Stimulated activated CD4-positive, alpha-beta T cell treated with anti-CD3 and anti-CD28 coated beads, Interleukin-15, amount 100 ng/mL, for 1 hour (primary cell): Measurements from ENCODE around the gene TTBK1.

ENCODE experiments used
- DNase-seq, 2 donors: peaks; one replicate each; pipeline ENCODE4 v3.0.0-alpha.2; 2020; ENCODE audit warnings: low read depth in 1 of 2, low spot score in 1 of 2

The TTBK1 gene

DNA sequence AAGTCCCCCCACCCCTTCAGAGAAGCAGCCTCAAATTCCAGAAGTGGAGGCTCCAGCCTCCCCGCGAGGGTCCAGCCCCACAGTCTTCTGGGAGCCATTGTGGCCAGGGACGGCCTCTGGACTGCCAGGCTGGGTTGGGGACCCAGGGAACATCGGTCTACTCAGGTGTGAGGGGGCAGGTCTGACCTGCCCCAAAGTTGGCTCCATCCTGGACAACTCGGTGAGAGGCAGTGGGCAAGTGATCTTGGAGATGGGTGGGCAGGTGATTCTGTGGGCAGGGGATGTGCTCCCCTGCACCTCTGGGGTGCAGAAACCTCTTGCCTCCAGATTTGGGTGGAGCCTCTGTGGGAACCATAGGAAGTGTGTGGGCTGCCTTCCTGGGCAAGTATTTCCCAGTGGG, 42.6 kb downstream of the TTBK1 start:
- no peak for DNase-seq

DNA sequence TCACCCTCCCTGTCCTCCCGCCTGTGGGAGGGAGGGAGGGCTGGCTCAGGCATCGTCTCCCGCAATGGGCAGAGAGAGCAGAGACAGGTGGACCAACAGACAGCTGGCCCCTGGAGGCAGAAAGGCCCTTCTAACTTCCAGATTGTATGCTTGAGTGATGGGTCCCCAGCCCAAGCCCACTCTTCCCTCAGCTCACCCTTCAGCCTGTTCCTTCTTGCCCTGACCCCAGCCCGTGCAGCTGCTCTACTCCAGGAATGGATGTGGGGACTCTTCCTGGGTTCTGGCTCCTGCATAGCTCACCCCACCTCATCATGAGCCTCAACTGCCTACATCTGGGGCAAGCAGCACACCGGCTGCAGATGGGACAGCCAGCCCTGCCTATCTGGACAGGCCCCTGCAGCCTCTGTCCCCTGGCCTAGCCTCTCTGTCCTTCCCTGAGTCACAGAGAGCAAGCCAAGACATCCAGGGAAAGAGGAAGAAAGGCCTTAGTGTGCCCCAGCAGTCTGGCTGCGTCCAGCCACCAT, 43.2 kb downstream of the TTBK1 start:
- no peak for DNase-seq

DNA sequence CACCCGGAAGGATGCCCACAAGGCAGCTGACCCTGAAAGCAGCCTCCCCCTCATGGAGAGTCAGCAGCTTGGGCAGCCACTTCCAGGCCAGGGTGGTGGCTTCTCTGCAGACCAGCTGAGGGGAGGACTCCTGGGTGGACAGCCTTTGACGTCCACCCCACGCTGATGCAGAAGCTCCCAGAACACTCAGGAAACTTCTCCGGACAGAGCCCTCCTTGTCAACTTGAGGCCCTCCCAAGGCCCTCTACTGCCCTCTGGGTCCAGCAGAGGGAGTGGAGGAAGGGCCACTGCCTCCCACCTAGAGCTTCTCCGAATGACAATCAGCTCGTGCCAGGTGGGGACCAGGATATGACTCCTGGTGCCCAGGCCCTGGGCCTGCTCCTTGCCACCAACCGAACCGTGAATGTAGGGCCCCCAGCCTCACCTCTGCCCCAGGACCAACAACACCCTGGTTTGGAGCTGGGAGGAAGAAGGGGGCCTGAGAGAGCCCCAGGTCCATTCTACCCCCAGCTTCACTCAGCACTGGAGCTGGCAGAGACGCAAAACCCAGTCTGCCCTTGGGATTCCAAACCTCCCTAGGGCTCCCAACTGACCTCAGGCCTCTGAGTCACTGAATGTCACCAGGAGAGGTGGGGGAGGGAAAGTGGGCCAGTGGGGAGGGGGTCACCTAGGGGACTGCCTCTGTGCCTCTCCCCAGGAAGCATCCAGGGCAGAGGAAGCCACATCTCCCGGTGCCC, 43.9 kb downstream of the TTBK1 start:
- DNase-seq = no peak

DNA sequence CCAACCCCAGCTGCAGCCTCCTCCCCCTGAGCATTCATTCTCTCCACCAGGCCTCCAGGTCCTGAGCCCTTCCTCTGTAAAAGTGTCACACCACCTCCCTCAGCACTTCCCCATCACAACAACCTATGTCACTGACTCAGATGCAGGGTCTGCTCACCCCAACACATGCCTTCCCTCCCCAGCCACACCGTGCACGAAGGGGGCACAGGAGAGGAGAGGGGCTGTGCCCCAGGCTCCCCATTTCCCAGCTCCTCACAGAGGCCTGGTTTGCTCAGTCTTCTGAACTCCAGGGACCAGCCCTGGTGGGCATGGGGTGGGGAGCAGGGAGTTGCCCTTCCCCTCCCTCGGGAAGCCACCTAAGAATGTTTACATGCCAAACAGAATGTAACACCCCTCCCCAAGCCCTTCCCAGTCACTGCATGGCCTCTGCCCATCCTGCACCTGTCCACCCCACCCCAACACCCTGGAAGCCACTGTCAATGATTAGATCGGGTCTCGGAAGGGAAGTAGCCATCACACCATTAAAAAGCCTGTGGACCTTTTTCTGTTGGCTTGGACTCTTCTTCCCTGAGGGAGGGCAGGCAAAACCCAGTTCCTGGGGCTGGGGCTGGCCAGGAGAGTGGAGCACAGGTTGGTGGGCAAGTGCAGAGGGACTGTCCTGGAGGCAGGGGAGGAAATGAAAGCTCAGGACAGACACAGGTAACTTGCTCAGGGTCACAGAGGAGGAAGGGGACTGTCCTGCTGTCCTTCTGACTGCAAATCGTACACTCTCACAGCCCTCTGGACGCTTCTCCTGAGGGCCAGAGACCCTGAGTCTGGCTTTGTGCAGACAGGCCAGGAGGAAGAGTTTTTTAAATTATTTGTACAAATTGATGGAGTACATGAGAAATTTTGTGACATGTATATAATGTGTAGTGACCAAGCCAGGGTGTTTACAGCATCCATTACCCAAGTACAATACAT, 44.7 kb downstream of the TTBK1 start:
- no peak for DNase-seq

DNA sequence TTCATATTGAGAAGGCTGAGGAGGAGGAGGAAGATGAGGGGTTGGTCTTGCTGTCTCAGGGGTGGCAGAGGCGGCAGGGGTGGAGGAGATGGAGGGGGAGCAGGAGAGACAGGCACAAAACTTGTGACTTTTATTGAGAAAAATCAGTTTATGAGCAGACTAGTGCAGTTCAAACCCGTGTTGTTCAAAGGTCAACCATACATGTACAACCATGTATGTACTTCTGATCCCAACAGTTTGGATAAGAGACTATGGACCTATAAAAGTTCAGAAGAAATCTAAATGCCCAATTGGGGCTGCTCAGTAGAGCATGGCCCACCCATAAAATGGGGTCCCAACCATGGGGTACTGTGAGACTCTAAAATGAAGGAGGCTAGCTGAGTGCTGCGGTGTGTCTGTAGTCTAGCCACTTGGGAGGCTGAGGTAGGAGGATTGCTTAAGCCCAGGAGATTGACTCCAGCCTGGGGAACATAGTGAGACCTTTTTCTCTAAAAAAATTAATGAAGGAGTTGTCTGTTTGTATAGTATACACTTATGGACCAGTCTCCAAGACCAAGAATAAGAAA, 47.1 kb downstream of the TTBK1 start:
- no peak for DNase-seq

DNA sequence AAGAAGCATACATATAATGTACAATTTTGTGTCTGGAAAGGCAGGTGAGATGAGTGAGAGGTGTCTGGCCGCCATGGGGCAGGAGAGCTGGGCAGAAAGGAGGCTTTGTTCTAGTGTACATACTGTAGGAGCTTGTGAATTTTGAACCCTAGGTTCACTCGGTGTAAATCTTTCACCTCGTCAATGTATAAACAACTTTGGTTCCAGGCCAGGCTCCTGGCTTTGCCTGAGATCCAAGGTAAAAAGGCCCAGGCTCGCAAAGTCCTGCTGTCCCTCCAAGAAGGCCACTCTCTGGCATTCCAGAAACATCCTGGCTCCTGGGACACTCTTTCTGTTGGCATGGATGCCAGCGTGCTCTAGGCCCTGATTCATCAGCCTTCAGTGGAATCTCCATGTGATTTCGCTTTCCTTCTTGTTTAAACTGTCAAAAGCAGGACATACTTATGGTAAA, 47.6 kb downstream of the TTBK1 start:
- DNase-seq = no peak

DNA sequence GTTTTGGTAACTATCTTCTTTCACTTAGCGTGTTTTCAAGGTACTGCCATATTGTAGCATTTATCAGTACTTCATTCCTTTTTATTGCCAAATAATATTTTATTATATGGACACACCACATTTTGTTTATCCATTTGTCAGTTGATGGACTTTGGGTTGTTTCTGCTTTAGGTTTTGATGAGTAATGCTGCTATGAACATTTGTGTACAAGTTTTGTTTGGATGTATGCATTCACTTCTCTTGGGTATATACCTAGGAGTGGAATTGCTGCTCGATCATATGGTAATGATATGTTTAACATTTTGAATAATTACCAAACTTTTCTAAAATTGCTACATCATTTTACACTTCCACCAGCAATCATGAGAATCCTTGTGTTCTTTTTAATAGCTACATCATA, 48.4 kb downstream of the TTBK1 start:
- DNase-seq = no peak

DNA sequence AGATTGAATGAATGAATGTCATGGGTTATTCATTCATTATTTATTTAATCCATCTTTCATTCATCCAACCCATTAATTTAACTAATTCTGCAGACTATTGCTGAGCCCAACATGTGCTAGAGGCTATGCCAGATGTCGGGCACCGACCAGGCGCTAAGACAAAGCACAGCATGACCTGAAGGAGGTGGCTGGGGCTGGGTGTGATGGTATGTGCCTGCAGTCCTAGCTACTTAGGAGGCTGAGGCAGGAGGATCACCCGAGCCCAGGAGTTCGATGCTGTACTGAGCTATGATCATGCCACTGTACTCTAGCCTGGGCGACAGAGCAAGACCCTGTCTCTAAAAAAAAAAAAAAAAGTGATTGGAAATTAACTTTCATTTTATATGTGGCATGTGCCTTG, 49.1 kb downstream of the TTBK1 start:
- DNase-seq = no peak

DNA sequence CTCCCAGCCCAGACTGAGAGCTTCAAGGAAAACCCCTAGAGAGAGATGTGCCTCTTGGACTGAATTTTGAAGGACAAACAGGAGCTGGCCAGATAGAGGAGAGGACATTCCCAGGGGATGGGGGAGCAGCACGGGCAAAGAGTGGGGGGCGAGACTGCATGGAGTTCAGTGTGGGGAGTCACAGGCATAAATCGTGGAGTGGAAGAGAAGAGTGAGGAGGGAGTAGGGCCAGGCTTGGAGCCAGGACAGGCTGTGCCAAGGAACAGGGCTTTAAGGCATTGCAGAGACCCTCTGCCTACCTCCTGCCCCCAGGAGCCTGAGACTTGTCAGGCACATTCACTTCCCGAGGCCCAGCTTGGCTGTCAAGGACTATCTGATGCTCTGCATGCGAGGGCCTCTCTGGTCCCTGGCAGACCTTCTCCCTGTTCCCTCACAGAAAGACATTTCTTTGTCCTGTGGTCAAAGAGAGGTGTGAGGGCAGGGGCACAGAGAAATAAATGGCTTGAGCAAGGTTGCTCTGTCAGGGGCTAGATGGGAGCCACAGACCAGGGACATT, 49.6 kb downstream of the TTBK1 start:
- no peak for DNase-seq

DNA sequence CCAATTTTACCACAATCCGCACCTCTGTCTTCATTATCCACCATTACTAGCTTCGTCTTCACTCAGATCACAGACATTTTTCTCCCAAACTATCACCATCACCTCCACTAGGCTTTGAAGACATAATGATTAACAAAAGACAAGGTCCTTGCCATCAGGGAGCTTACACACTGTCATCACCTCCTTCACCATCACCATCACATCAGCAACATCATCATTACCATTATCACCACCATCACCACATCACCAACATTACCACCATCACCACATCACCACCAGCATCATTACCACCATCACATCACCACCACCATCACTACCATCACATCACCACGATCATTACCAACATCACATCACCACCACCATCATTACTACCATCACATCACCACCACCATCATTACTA, 50.4 kb downstream of the TTBK1 start:
- DNase-seq = no peak

DNA sequence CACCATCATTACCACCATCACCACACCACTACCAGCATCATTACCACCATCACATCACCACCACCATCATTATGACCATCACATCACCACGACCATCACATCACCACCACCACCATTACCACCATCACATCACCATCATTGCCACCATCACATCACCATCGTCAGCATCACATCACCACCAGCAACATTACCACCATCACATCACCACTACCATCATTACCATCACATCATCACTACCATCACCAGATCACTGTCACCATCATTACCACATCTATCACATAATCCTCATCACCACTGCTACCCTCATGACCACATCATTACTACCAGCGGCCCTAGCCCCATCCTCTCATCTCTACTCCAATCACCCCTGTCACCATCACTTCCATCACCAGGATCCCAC, 51.3 kb downstream of the TTBK1 start:
- DNase-seq = no peak

DNA sequence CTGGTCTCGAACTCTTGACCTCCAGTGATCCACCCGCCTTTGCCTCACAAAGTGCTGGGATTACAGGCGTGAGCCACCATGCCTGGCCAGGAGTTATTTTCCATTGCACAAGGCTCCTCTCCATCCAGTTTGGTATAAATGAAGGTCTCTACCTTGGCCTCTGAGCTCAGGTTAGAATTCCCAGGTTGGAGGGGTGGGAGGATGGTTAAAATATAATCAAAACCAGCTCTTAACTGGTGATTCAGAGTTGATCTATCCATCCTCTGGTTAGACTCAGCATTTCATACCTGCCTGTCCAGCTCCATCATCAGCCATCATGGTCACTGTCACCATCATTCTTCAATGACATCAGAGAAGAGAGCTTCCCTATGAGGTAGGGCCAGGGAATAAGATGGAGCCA, 52.2 kb downstream of the TTBK1 start:
- DNase-seq = no peak

DNA sequence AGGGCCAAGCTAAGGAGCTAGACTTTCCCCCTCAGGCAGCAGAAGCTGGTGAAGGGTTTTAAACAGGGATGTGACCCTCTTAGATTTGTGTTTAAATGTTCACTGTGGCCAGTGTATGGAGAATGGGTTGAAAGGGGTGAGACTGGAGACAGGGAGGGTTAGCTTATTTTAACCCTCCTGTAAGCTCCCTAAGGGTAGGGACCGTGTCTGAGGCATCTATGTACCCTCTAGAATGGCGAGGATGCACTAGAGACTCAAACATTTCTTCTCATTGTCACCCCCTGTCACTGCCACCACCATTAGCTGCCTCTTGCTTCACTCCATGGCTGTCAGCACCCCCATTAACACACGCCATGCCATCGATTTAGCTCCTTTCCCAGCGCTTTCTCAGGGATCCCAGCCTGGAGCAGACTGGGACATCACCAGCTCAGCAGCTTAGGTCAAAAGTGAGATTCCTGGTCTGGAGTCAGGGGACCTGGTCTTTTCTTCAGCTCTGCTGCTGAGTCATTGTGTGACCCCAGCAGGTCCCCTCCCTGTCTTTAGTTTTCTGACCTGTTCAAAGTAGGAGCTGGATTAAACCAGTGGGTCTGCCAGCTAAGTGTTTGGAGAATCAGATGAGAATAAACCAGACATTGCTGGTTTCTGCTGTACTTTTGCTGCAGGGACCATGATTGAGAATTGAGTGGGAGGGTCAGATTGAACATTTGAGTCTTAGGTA, 53.7 kb downstream of the TTBK1 start:
- no peak for DNase-seq

DNA sequence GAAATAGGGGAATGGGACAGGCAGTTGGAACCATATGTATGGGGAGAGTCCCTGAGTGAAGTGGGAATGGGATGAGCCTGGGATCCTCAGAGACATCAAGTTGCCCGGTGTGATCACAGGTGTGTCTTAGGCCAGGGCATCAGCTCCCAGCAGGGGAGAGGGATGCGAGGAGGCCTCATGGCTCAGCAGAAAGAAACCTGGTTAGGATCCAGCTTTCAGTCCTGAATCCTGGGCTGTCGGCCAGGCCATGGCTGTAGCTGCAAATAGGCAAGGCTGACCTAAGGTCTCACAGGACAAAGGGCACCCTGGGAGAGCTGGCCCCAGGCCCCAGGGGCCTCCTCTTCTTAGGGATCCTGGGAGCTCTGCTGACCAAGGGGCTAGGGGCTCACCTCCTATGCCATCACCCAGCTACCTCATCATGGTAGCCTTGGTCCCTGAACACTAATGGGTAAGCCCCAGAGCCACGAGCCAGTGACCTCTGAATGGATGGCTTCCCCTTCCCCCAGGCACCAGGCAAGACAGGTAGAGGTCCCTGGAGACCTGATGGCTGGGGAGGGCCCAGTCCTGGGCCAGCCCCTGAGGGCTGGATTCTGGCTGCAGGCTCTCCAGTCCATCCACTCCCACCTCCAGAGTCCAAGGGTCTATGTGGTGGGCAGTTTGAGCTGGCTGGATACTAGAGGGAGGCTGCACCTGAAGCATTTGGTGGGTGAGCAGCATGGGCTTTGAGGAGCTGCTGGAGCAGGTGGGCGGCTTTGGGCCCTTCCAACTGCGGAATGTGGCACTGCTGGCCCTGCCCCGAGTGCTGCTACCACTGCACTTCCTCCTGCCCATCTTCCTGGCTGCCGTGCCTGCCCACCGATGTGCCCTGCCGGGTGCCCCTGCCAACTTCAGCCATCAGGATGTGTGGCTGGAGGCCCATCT, 54.6 kb downstream of the TTBK1 start, which contains the start of gene SLC22A7:
TSS of gene SLC22A7 (plus strand) at position 617 of the 921 bp plus-strand sequence. CDS start at position 716, 99 bp downstream.
- DNase-seq = no peak

DNA sequence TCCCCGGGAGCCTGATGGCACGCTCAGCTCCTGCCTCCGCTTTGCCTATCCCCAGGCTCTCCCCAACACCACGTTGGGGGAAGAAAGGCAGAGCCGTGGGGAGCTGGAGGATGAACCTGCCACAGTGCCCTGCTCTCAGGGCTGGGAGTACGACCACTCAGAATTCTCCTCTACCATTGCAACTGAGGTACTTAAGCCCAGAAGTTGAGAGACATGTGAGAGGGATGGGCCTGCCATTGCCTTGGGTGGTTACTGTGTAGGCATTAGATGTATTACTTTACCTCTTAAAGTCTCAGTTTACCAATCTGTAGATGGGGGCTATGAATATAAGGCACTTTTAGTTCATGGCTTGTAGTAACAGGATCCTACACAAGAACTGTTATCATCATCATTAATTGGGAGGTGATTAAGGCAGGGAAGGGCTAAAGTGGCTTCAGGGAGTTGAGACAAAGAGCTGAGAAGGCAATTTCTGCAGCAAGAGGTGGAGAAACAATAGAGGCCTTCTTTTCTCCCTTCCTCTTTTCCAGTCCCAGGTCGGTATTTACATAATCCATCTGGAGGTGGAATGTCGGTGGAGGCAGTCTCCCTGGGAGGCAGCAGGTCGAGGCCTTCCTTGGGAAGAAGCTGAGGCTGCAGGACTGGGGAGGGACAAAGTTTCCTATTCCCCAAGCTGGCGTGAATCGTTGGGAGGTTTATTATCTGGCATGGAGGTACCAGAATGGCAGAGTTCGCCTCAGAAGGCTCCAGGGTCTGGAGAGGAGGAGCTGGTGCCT, 55.5 kb downstream of the TTBK1 start:
- DNase-seq = no peak

DNA sequence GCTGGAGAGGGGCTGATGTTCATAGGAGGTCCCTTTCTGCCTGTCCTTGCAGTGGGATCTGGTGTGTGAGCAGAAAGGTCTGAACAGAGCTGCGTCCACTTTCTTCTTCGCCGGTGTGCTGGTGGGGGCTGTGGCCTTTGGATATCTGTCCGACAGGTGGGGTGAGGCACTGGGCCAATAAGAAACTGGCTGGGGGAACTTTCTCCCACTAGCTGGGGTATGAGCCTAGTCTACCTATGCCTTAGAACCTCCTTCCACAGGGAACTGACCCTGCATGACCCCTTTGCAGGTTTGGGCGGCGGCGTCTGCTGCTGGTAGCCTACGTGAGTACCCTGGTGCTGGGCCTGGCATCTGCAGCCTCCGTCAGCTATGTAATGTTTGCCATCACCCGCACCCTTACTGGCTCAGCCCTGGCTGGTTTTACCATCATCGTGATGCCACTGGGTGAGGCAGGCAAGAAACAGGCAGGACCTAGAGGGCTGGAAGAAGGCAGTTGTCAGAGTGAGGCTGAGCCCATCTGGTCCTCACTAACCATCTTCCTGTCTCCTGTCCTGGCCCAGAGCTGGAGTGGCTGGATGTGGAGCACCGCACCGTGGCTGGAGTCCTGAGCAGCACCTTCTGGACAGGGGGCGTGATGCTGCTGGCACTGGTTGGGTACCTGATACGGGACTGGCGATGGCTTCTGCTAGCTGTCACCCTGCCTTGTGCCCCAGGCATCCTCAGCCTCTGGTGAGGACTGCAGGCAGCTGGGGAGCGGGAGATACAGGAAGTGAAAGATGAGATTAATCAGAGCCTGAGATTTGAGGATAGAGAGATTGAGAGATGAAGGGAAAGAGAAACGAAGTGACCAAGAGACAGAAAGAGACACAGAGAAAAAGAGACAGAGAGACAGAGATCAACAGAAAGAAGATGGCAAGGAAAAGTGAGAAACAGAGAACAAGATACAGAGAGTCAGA, 56.3 kb downstream of the TTBK1 start:
- DNase-seq = no peak

DNA sequence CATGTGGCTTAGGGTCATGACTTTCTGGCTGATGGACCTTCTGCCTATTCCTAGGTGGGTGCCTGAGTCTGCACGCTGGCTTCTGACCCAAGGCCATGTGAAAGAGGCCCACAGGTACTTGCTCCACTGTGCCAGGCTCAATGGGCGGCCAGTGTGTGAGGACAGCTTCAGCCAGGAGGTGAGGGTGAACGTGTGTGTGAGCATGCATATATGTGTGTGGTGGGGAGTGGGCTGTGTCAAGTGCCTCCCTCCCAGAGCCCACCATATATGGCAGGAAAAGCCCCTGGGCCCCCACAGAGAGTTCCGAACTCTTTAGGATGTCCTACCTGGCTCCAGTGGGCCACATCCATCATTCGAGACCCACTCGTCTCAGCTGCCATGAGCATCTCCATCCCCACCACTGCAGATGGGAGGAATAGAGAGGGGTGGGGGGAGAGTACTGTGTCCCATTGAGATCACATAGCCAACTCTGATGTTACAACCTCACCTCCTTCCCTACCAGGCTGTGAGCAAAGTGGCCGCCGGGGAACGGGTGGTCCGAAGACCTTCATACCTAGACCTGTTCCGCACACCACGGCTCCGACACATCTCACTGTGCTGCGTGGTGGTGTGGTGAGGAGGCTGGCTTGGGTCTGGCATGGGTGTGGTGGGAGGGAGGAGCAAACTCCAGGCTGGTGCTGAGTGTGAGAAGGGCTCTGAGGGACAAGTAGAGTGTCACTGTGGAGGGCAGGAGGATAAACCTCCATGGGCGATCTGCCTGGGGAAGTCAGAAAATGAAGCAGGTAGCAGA, 58.0 kb downstream of the TTBK1 start:
- DNase-seq = no peak
